Neuronal stem cell (in vitro differentiated cells): ENCODE measurements around the gene CD3E.

Experiments
- DNase-seq: peaks from one replicate; pipeline ENCODE4 v3.0.0-alpha.2; 2013; ENCODE audit warnings: low spot score
- H2AFZ ChIP-seq: one replicate; pipeline ENCODE4 v1.6.1; 2013; ENCODE audit warnings: mild to moderate bottlenecking, low read length, inconsistent platforms
- H2AK5ac ChIP-seq: 2 replicates; pipeline ENCODE4 v1.6.1; 2013; ENCODE audit warnings: low read depth, mild to moderate bottlenecking, inconsistent platforms, low read length, moderate library complexity, mixed read lengths
- H2BK120ac ChIP-seq: 2 replicates; pipeline ENCODE4 v1.6.1; 2013; ENCODE audit warnings: low read depth, mild to moderate bottlenecking, inconsistent platforms, low read length, moderate library complexity, mixed read lengths
- H2BK12ac ChIP-seq: one replicate; pipeline ENCODE4 v1.6.1; 2013; ENCODE audit warnings: low read length, inconsistent platforms
- H2BK15ac ChIP-seq: 2 replicates; pipeline ENCODE4 v1.6.1; 2013; ENCODE audit warnings: mild to moderate bottlenecking, low read length, inconsistent platforms, mixed read lengths
- H2BK5ac ChIP-seq: one replicate; pipeline ENCODE4 v1.6.1; 2013; ENCODE audit warnings: inconsistent platforms, mild to moderate bottlenecking, low read length, moderate library complexity
- H3K14ac ChIP-seq: one replicate; pipeline ENCODE4 v1.6.1; 2013; ENCODE audit warnings: low read length, inconsistent platforms
- H3K18ac ChIP-seq: 2 replicates; pipeline ENCODE4 v1.6.1; 2013; ENCODE audit warnings: low read length, inconsistent platforms
- H3K23ac ChIP-seq: 2 replicates; pipeline ENCODE4 v1.6.1; 2013; ENCODE audit warnings: low read depth, mild to moderate bottlenecking, mixed read lengths, low read length, inconsistent platforms; ENCODE audit not compliant: poor library complexity
- H3K27ac ChIP-seq: replicated peaks from 3 replicates; pipeline ENCODE4 v1.5.1; 2013; ENCODE audit warnings: low read length, inconsistent platforms
- H3K27me3 ChIP-seq, 3 experiments: 2 replicates each; pipeline ENCODE4 v1.6.1; 2013; ENCODE audit warnings: low read length in 3 of 3, mild to moderate bottlenecking in 2 of 3, inconsistent platforms in 1 of 3, low read depth in 1 of 3, mixed read lengths in 1 of 3, moderate library complexity in 1 of 3; ENCODE audit not compliant: control insufficient read depth in 3 of 3, insufficient read depth in 3 of 3
- H3K36me3 ChIP-seq, 2 donors: replicated peaks in 1 of 2; 2 replicates each; pipeline ENCODE4 v1.6.1; 2013; ENCODE audit warnings: low read length in 2 of 2; ENCODE audit not compliant: control insufficient read depth in 2 of 2, insufficient read depth in 2 of 2
- H3K4ac ChIP-seq: 2 replicates; pipeline ENCODE4 v1.6.1; 2013; ENCODE audit warnings: inconsistent platforms, mild to moderate bottlenecking, low read length, moderate library complexity
- H3K4me1 ChIP-seq, 2 donors: 1 replicate in 1 of 2; 2 replicates in 1 of 2; pipeline ENCODE4 v1.6.1; 2013; ENCODE audit warnings: low read length in 2 of 2, low read depth in 1 of 2; ENCODE audit not compliant: control insufficient read depth in 2 of 2, insufficient read depth in 1 of 2
- H3K4me2 ChIP-seq: one replicate; pipeline ENCODE4 v1.6.1; 2013; ENCODE audit warnings: mild to moderate bottlenecking, low read length, inconsistent platforms; ENCODE audit not compliant: insufficient read depth, poor library complexity, severe bottlenecking
- H3K4me3 ChIP-seq, 2 donors: 2 replicates each; pipeline ENCODE4 v1.5.1; 2013; ENCODE audit warnings: low read length in 2 of 2, mild to moderate bottlenecking in 2 of 2, inconsistent platforms in 1 of 2, moderate library complexity in 1 of 2
- H3K79me1 ChIP-seq: one replicate; pipeline ENCODE4 v1.6.1; 2013; ENCODE audit warnings: low read depth, mild to moderate bottlenecking, inconsistent platforms, low read length, moderate library complexity
- H3K9ac ChIP-seq: one replicate; pipeline ENCODE4 v1.6.1; 2013; ENCODE audit warnings: mild to moderate bottlenecking, low read depth, low read length, inconsistent platforms; ENCODE audit not compliant: poor library complexity
- H3K9me3 ChIP-seq, 2 donors: replicated peaks in 1 of 2; 2 replicates each; pipeline versions ENCODE3 to v1.6.1; 2013; ENCODE audit warnings: low read length in 2 of 2, mild to moderate bottlenecking in 2 of 2, inconsistent platforms in 1 of 2, low read depth in 1 of 2, mixed read lengths in 1 of 2, moderate library complexity in 1 of 2; ENCODE audit not compliant: control insufficient read depth in 2 of 2, insufficient read depth in 1 of 2
- H4K8ac ChIP-seq: one replicate; pipeline ENCODE4 v1.6.1; 2013; ENCODE audit warnings: low read depth, mild to moderate bottlenecking, inconsistent platforms, low read length, moderate library complexity
- H4K91ac ChIP-seq: one replicate; pipeline ENCODE4 v1.6.1; 2013; ENCODE audit warnings: low read length, low read depth, mild to moderate bottlenecking, inconsistent platforms; ENCODE audit not compliant: poor library complexity
- WGBS, 2 donors: extraction: QIAGEN DNeasy Blood & Tissue Kit; methylation state at CpG; one replicate each; pipeline ENCODE4 v1.1.7; 2013; ENCODE audit warnings: missing lambda C conversion rate in 2 of 2, mixed read lengths in 1 of 2; ENCODE audit not compliant: insufficient read length in 2 of 2, insufficient replicate concordance in 1 of 2; ENCODE audit errors: extremely low coverage in 2 of 2; 5-methylcytosine and 5-hydroxymethylcytosine counted together

Gene CD3E

DNA sequence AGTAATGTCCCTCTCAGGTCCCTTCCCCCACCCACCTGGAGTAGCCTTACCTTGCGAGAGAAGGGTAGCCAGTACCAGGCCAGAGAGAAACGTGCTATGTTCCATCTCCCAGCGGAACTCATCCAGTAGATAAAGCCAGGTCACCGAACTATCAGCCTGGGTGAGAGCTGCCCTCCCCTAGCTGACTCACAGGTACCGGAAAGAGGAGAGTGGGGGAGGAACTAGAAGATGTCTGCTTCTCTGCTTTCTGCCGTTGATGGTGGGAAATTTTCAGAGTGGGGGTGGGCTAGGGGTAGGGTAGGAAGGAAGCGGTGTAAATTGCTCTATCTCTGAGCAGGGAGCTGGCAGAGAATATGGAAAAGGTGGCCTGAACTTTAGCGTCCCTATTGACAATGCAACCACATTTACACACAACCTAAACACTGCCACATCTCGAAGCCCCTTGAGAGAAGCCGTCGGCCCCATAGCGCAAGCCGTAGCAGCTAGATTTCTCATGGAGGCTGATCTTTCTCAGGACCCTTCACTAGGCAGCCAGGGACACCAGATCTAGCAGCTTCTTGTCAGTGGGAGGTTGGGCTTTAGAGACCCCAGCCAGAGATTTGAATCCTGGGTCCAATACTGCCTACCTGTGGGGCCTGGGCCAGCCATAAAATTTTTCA is 38.1 kb downstream of the CD3E start, which contains the start of gene CD3D:
CD3D (minus strand) TSS at position 203 of the 659 bp plus-strand sequence; CDS start at position 105, 98 bp downstream.
- H2AK5ac ChIP-seq: no peak within 1 kb of the TSS
- no peak within 1 kb of the TSS for H3K23ac ChIP-seq
- peaks cover 0 to 2% of the 10 kb centered on the region in 2 donors for H3K4me1 ChIP-seq
- H3K79me1 ChIP-seq: no peaks in the 10 kb centered on the region
- H2BK120ac ChIP-seq: no peak within 1 kb of the TSS
- H3K9me3 ChIP-seq: no peaks in the 10 kb centered on the region
- no peak within 1 kb of the TSS for H2BK5ac ChIP-seq
- H3K4me3 ChIP-seq: no peak within 1 kb of the TSS
- WGBS, 2 donors: no CpG with 5 or more reads among the region's 13 CpGs
- H2BK12ac ChIP-seq: no peak within 1 kb of the TSS
- no peak within 1 kb of the TSS for H3K14ac ChIP-seq
- H2AFZ ChIP-seq: peak within 1 kb of the TSS; percentile 18
- H3K27me3 ChIP-seq: peaks cover 0 to 45% (median 0%) of the 10 kb centered on the region in 3 experiments
- H4K91ac ChIP-seq: no peak within 1 kb of the TSS
- no peak within 1 kb of the TSS for H3K18ac ChIP-seq
- H3K36me3 ChIP-seq: no peaks in the 10 kb centered on the region
- H3K4me2 ChIP-seq: no peak within 1 kb of the TSS
- no peak within 1 kb of the TSS for H3K9ac ChIP-seq
- DNase-seq: no peak
- H2BK15ac ChIP-seq: no peak within 1 kb of the TSS
- H3K27ac ChIP-seq: no peak within 1 kb of the TSS
- no peak within 1 kb of the TSS for H3K4ac ChIP-seq
- no peak within 1 kb of the TSS for H4K8ac ChIP-seq

DNA sequence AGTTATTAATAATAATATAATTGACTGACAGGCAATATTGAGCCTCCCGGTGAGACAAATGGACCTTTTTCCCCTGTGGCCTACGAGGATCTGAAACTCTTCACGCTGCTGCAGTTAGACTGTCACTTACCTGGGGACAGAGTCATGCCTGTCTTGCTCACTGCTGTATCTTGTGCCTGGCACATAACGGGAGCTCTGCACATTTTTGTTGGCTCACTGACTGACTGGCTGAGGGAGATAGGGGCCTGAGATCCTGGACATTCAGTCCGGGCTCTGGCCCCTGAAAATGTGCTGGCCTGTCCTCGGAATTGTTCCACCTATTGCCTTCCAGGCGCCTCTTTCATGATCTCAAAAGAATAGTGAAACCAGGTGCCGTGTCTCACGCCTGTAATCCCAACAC is 38.7 kb downstream of the CD3E start:
- Histone ChIP-seq H3K4me2 (no peak overlapping the region), H3K36me3 (no peaks in the 10 kb centered on the region), H3K23ac (no peak overlapping the region), H3K14ac (no peak overlapping the region), H3K4ac (no peak overlapping the region), H3K27me3 (peaks cover 0 to 51% (median 0%) of the 10 kb centered on the region in 3 experiments), H2BK12ac (no peak overlapping the region), H4K8ac (no peak overlapping the region), H3K18ac (no peak overlapping the region), H3K27ac (no peak overlapping the region), H2AFZ (no peak overlapping the region), H3K4me3 (no peak overlapping the region), H4K91ac (no peak overlapping the region), H3K79me1 (no peaks in the 10 kb centered on the region), H3K9me3 (no peaks in the 10 kb centered on the region), H2BK120ac (no peak overlapping the region), H3K4me1 (peaks cover 0 to 2% of the 10 kb centered on the region in 2 donors), H2AK5ac (no peak overlapping the region), H2BK5ac (no peak overlapping the region), H3K9ac (no peak overlapping the region), H2BK15ac (no peak overlapping the region)
- WGBS, 2 donors: no CpG with 5 or more reads among the region's 9 CpGs
- no peak for DNase-seq

- Histone ChIP-seq H2AFZ (no peak within 1 kb of the TSS), H2BK12ac (peak within 1 kb of the TSS; percentile 41), H3K9me3 (no peaks in the 10 kb centered on the region), H4K91ac (no peak within 1 kb of the TSS), H3K14ac (no peak within 1 kb of the TSS), H3K4me1 (no peaks in the 10 kb centered on the region), H3K18ac (no peak within 1 kb of the TSS), H2BK5ac (no peak within 1 kb of the TSS), H3K36me3 (no peaks in the 10 kb centered on the region), H3K23ac (no peak within 1 kb of the TSS), H3K27ac (no peak within 1 kb of the TSS), H4K8ac (no peak within 1 kb of the TSS), H2AK5ac (no peak within 1 kb of the TSS), H3K9ac (no peak within 1 kb of the TSS), H3K4me2 (no peak within 1 kb of the TSS), H3K4me3 (no peak within 1 kb of the TSS), H3K79me1 (no peaks in the 10 kb centered on the region), H2BK120ac (no peak within 1 kb of the TSS), H3K4ac (no peak within 1 kb of the TSS), H2BK15ac (no peak within 1 kb of the TSS), H3K27me3 (peaks cover 0 to 58% (median 0%) of the 10 kb centered on the region in 3 experiments)
- no peak for DNase-seq
- WGBS, 2 donors: no CpG with 5 or more reads among the region's 6 CpGs
Observed at GRCh38 chr11:118343981-118344515, 39.5 kb downstream of the CD3E start, which contains the start of gene CD3G. TSS of gene CD3G (plus strand) at chr11:118344344. CDS start at chr11:118344424, 80 bp downstream.

- Histone ChIP-seq H2AK5ac (no peak overlapping the region), H3K4me1 (no peaks in the 10 kb centered on the region), H3K27me3 (peaks cover 0 to 40% (median 5%) of the 10 kb centered on the region in 3 experiments), H3K79me1 (no peaks in the 10 kb centered on the region), H4K8ac (no peak overlapping the region), H3K27ac (no peak overlapping the region), H3K9ac (no peak overlapping the region), H3K4me2 (no peak overlapping the region), H3K4me3 (no peak overlapping the region), H4K91ac (no peak overlapping the region), H3K9me3 (no peaks in the 10 kb centered on the region), H3K18ac (no peak overlapping the region), H2BK15ac (no peak overlapping the region), H3K14ac (no peak overlapping the region), H3K36me3 (no peaks in the 10 kb centered on the region), H2BK12ac (no peak overlapping the region), H3K23ac (no peak overlapping the region), H2BK5ac (no peak overlapping the region), H2BK120ac (no peak overlapping the region), H3K4ac (no peak overlapping the region), H2AFZ (no peak overlapping the region)
- no peak for DNase-seq
- WGBS, 2 donors: no CpG with 5 or more reads among the region's 6 CpGs
Observed at GRCh38 chr11:118349475-118349874, 44.9 kb downstream of the CD3E start.
